Liver (tissue), 9 donors: ENCODE data around the gene EML5. TPM values are rescaled to one million over a fixed set of nuclear protein-coding genes. Genes with fewer than 3 reads are reported as not detected.

Experiments used
- DNase-seq: peaks from one replicate; pipeline ENCODE4 v3.0.0-alpha.2; 2017; ENCODE audit warnings: low spot score
- H3K27ac ChIP-seq, 2 donors: one replicate each; pipeline ENCODE4 v1.7.0; 2013; ENCODE audit warnings: inconsistent platforms in 2 of 2, low read length in 2 of 2, control low read depth in 1 of 2, low read depth in 1 of 2, mild to moderate bottlenecking in 1 of 2
- H3K27me3 ChIP-seq, 4 donors: one replicate each; pipeline versions ENCODE4 v1.6.1 to v1.7.0; 2013; ENCODE audit warnings: low read length in 3 of 4, inconsistent platforms in 1 of 4, mild to moderate bottlenecking in 1 of 4, moderate library complexity in 1 of 4; ENCODE audit not compliant: control insufficient read depth in 4 of 4, insufficient read depth in 4 of 4
- H3K36me3 ChIP-seq, 4 donors: one replicate each; pipeline versions ENCODE4 v1.6.1 to v1.7.0; 2013; ENCODE audit warnings: low read length in 3 of 4, mild to moderate bottlenecking in 3 of 4, low read depth in 1 of 4, moderate library complexity in 1 of 4; ENCODE audit not compliant: control insufficient read depth in 4 of 4, insufficient read depth in 3 of 4
- H3K4me1 ChIP-seq, 4 donors: one replicate each; pipeline versions ENCODE4 v1.6.1 to v1.7.0; 2013; ENCODE audit warnings: low read length in 3 of 4, mild to moderate bottlenecking in 3 of 4, moderate library complexity in 1 of 4; ENCODE audit not compliant: control insufficient read depth in 4 of 4, insufficient read depth in 4 of 4
- H3K4me3 ChIP-seq, 3 donors: one replicate each; pipeline versions ENCODE4 v1.6.1 to v1.7.0; 2013; ENCODE audit warnings: low read length in 3 of 3, control low read depth in 1 of 3, low read depth in 1 of 3, mild to moderate bottlenecking in 1 of 3
- H3K9ac ChIP-seq, 2 donors: one replicate each; pipeline ENCODE4 v1.7.0; 2013; ENCODE audit warnings: low read length in 2 of 2, mild to moderate bottlenecking in 2 of 2, moderate library complexity in 2 of 2, control low read depth in 1 of 2, low read depth in 1 of 2
- H3K9me3 ChIP-seq, 4 donors: one replicate each; pipeline versions ENCODE4 v1.6.1 to v1.7.0; 2013; ENCODE audit warnings: low read length in 3 of 4; ENCODE audit not compliant: control insufficient read depth in 4 of 4
- ATF3 ChIP-seq: IDR thresholded peaks from 2 replicates; pipeline ENCODE4 v1.6.1; 2016; ENCODE audit warnings: antibody characterized with exemption
- CTCF ChIP-seq: fragments of 150-350 bp; IDR thresholded peaks from 2 replicates; pipeline ENCODE4 v1.5.1; 2017; ENCODE audit warnings: improper control_type of control experiment, low read depth, low read length; ENCODE audit not compliant: missing input control
- EGR1 ChIP-seq, 2 donors: IDR thresholded peaks; 2 replicates each; pipeline ENCODE4 v1.6.1; 2016 to 2018; ENCODE audit warnings: antibody characterized with exemption in 2 of 2, low read depth in 2 of 2
- FOXA1 ChIP-seq: IDR thresholded peaks from 2 replicates; pipeline ENCODE4 v1.6.1; 2016; ENCODE audit warnings: antibody characterized with exemption
- GABPA ChIP-seq, 2 donors: IDR thresholded peaks in 1 of 2; conservative IDR thresholded peaks in 1 of 2; 2 replicates each; pipeline ENCODE4 v1.6.1; 2016; ENCODE audit warnings: antibody characterized with exemption in 2 of 2, mild to moderate bottlenecking in 1 of 2, moderate library complexity in 1 of 2
- HNF4A ChIP-seq, 2 donors: conservative IDR thresholded peaks; 2 replicates each; pipeline ENCODE4 v1.6.1; 2016; ENCODE audit warnings: antibody characterized with exemption in 2 of 2, mild to moderate bottlenecking in 2 of 2
- HNF4G ChIP-seq: IDR thresholded peaks from 2 replicates; pipeline ENCODE4 v1.6.1; 2016; ENCODE audit warnings: antibody characterized with exemption
- JUND ChIP-seq, 2 donors: IDR thresholded peaks; 2 replicates each; pipeline ENCODE4 v1.6.1; 2016; ENCODE audit warnings: antibody characterized with exemption in 2 of 2
- MAX ChIP-seq: IDR thresholded peaks from 2 replicates; pipeline ENCODE4 v1.6.1; 2016; ENCODE audit warnings: antibody characterized with exemption
- SP1 ChIP-seq: IDR thresholded peaks from 2 replicates; pipeline ENCODE4 v1.6.1; 2018; ENCODE audit warnings: antibody characterized with exemption, mild to moderate bottlenecking
- TAF1 ChIP-seq: conservative IDR thresholded peaks from 2 replicates; pipeline ENCODE4 v1.6.1; 2016; ENCODE audit warnings: antibody characterized with exemption, mild to moderate bottlenecking
- YY1 ChIP-seq: IDR thresholded peaks from 2 replicates; pipeline ENCODE4 v1.6.1; 2016; ENCODE audit warnings: antibody characterized with exemption, mild to moderate bottlenecking
- ZBTB33 ChIP-seq: IDR thresholded peaks from 2 replicates; pipeline ENCODE4 v1.6.1; 2016; ENCODE audit warnings: antibody characterized with exemption
- WGBS: extraction: QIAGEN DNeasy Blood & Tissue Kit; methylation state at CpG from one replicate; pipeline ENCODE4 v1.1.7; 2013; 5-methylcytosine and 5-hydroxymethylcytosine counted together
- polyA plus RNA-seq, 2 donors: library from polyadenylated mRNA; stranded (reverse) in 1 of 2; unstranded in 1 of 2; fragments of 200-250 nt in 1 of 2; fragments of >200 nt in 1 of 2; fragmentation: Nextera tagmentation in 1 of 2; extraction: Ambion mirVana in 1 of 2; gene quantifications; one replicate each; pipeline versions ENCODE4 v1.2.1 to v1.2.3, GENCODE V29; 2013 to 2015
- total RNA-seq, 2 donors: library from RNA; depleted of rRNA; stranded (reverse); fragments of >200 nt; gene quantifications; one replicate each; pipeline ENCODE4 v1.2.3, GENCODE V29; 2014
- donor health status: healthy.
- donor health status: healthy.
- donor health status: healthy.
- donor health status: healthy.
- donor health status: healthy.

The EML5 gene
- total and polyA plus RNA-seq, 4 donors = 0.09 to 3.8 (median 0.55) TPM

- 78% methylated on average over 4 of the region's 4 CpGs for WGBS
These were observed 123.4 kb downstream of the EML5 start for GRCh38 chr14:88669346-88669745.

GRCh38 chr14:88668448-88669116 lies 124.2 kb downstream of the EML5 start:
- Histone ChIP-seq H3K27ac (no peak overlapping the region), H3K9ac (peak overlapping the region in 1 of 2 donors; percentile 12), H3K4me3 (no peak overlapping the region), H3K36me3 (no peaks in the 10 kb centered on the region), H3K4me1 (peaks cover 0 to 4% (median 2%) of the 10 kb centered on the region in 4 donors), H3K27me3 (no peaks in the 10 kb centered on the region), H3K9me3 (no peaks in the 10 kb centered on the region)
- WGBS = 85% methylated on average over 3 of the region's 3 CpGs
- no peak for DNase-seq
- TF ChIP-seq FOXA1 = no peak
- TF ChIP-seq YY1 = no peak
- TF ChIP-seq TAF1 = no peak
- TF ChIP-seq HNF4G = no peak
- TF ChIP-seq MAX = no peak
- no peak for TF ChIP-seq CTCF
- TF ChIP-seq HNF4A (conservative IDR thresholded peaks at IDR 0.05) = no peak
- TF ChIP-seq SP1 = no peak
- TF ChIP-seq ATF3 = no peak

More at GRCh38 chr14:88669346-88669745, 123.4 kb downstream of the EML5 start:
- H3K27ac ChIP-seq = no peak overlapping the region
- no peaks in the 10 kb centered on the region for H3K36me3 ChIP-seq
- no peaks in the 10 kb centered on the region for H3K9me3 ChIP-seq
- no peaks in the 10 kb centered on the region for H3K27me3 ChIP-seq
- H3K9ac ChIP-seq = no peak overlapping the region
- DNase-seq = no peak
- H3K4me3 ChIP-seq = no peak overlapping the region
- TF ChIP-seq MAX (no peak), SP1 (no peak), ZBTB33 (no peak), GABPA (IDR thresholded peaks at IDR 0.05 in 1 of 2, conservative IDR thresholded peaks at IDR 0.05 in 1 of 2) (no peak), ATF3 (no peak), EGR1 (IDR thresholded peaks at IDR 0.05; ENCODE audit: low read depth in 2 of 2) (no peak), TAF1 (no peak), FOXA1 (no peak), YY1 (no peak), JUND (IDR thresholded peaks at IDR 0.05) (no peak), CTCF (no peak)
- peaks cover 0 to 4% (median 2%) of the 10 kb centered on the region in 4 donors for H3K4me1 ChIP-seq
